Dendritic cell treated with granulocyte-macrophage colony-stimulating factor and Interleukin-4, amounts not matched to agents 40 ng/mL and 50 ng/mL, for 4 days (primary cell): ENCODE results near the gene MORN5.

Experiments
- H3K27ac Mint-ChIP-seq: one replicate; pipeline ENCODE4 v1.8.0; 2022; ENCODE audit warnings: mild to moderate bottlenecking, mixed read lengths
- H3K27me3 Mint-ChIP-seq: one replicate; pipeline ENCODE4 v1.8.0; 2022; ENCODE audit warnings: mild to moderate bottlenecking, mixed read lengths
- H3K36me3 Mint-ChIP-seq: one replicate; pipeline ENCODE4 v1.8.0; 2022; ENCODE audit warnings: low read depth, mixed read lengths
- H3K4me1 Mint-ChIP-seq: one replicate; pipeline ENCODE4 v1.8.0; 2022; ENCODE audit warnings: low read depth, mixed read lengths
- H3K4me3 Mint-ChIP-seq: one replicate; pipeline ENCODE4 v1.8.0; 2022; ENCODE audit warnings: mild to moderate bottlenecking, moderate library complexity, mixed read lengths
- H3K9me3 Mint-ChIP-seq: one replicate; pipeline ENCODE4 v1.8.0; 2022; ENCODE audit warnings: mixed read lengths
- intact Hi-C: fragments of 100-400 bp; cut with micrococcal nuclease; formaldehyde crosslinking; loops from one replicate; pipeline ENCODE4 v1.15.0; 2022

MORN5 gene

GRCh38 chr9:122179690-122180074 lies 20.0 kb downstream of the MORN5 start:
- no peaks in the 10 kb centered on the region for H3K9me3 Mint-ChIP-seq
- no peaks in the 10 kb centered on the region for H3K36me3 Mint-ChIP-seq
- H3K4me3 Mint-ChIP-seq, result no peak overlapping the region
- H3K27me3 Mint-ChIP-seq, result peaks cover 8% of the 10 kb centered on the region
- H3K27ac Mint-ChIP-seq, result no peak overlapping the region
- intact Hi-C loops, result no loop called here
- no peaks in the 10 kb centered on the region for H3K4me1 Mint-ChIP-seq

DNA sequence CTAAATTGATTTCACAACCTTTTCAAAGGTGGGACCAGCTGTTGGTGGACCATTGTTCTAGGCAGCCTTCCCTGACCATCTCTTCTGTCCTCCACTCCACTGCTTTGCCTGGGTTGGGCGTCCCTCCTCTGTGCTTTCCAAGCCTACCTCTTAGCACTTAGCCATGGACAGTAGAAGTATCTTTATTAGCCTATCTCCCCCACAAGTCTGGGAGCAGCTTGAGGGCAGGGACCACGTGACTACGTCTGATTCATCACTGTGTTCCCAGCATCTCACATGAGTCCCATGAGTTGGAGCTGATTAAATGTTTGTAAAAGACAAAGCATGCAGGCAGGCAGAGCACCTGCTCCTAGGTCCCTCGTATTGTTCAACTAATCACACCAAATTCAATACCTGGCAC lies 20.9 kb downstream of the MORN5 start:
- intact Hi-C loops, result no loop called here
- Mint-ChIP-seq H3K9me3 (no peaks in the 10 kb centered on the region), H3K27me3 (peaks cover 8% of the 10 kb centered on the region), H3K4me1 (no peaks in the 10 kb centered on the region), H3K36me3 (no peaks in the 10 kb centered on the region), H3K27ac (no peak overlapping the region), H3K4me3 (no peak overlapping the region)

- Mint-ChIP-seq H3K9me3 (no peaks in the 10 kb centered on the region), H3K27me3 (peaks cover 4% of the 10 kb centered on the region), H3K4me1 (no peaks in the 10 kb centered on the region), H3K27ac (no peak overlapping the region), H3K36me3 (no peaks in the 10 kb centered on the region), H3K4me3 (no peak overlapping the region)
- intact Hi-C loops, result no loop called here
These were observed 23.8 kb downstream of the MORN5 start for GRCh38 chr9:122183501-122183900.

DNA sequence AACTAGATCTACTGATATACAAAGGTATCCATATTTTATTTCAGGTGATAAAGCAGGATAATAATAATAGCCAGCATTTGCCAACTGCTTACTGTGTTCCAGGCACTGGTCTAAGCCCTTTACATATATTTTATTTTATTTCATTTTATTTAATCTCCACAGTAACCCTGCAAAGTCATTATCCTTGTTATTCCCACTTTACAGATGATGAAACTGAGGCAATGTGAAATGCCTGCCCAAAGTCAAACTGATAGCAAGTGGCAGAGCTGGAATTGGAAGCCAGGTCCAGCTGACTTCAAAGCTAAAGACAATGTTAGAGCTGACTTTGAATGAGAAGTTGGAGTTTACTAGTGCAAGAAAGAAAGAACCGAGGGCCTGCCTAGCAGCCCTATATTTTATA lies 24.8 kb downstream of the MORN5 start:
- Mint-ChIP-seq H3K27ac (no peak overlapping the region), H3K4me1 (no peaks in the 10 kb centered on the region), H3K27me3 (no peaks in the 10 kb centered on the region), H3K4me3 (no peak overlapping the region), H3K9me3 (no peaks in the 10 kb centered on the region), H3K36me3 (no peaks in the 10 kb centered on the region)
- intact Hi-C loops, result no loop called here

GRCh38 chr9:122186301-122186700 lies 26.6 kb downstream of the MORN5 start:
- H3K36me3 Mint-ChIP-seq, result no peaks in the 10 kb centered on the region

DNA sequence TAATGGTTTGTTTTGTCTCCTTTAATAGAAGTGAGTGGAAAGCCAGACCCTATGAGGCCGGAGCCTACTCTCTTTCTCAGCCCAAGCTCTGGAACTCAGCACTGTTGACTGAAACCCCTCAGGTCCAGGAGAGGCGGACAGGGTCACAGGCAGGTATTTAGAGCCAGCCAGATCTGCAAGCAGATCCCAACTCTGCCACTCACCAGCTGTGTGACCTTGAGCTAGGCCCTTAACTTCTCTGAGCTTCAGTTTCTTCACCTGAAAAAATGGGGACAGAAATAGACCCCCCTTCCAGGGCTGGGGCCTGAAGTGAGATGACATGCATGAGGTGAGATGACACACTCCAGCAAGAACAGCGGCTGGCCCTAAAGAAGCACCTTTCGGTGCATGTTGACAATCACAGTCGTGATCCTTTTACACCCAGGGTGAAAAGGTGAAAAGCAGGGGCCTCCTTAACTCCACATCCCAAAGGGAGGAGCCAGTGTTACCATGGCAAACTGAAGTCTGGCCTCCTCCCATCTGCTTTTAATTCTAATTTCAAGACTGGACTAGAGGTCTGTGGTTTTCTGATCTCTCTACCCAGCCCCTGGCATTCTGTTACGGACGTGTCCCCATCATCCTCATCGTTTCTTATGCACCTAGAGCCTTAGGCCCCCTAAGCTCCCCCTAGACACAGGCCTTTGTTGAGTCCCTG lies 27.2 kb downstream of the MORN5 start:
- no peaks in the 10 kb centered on the region for H3K27me3 Mint-ChIP-seq
- no peaks in the 10 kb centered on the region for H3K9me3 Mint-ChIP-seq
- H3K4me3 Mint-ChIP-seq, result no peak overlapping the region
- H3K4me1 Mint-ChIP-seq, result no peaks in the 10 kb centered on the region
- no peaks in the 10 kb centered on the region for H3K36me3 Mint-ChIP-seq
- intact Hi-C loops, result no loop called here
- no peak overlapping the region for H3K27ac Mint-ChIP-seq

More at GRCh38 chr9:122186301-122186700, 26.6 kb downstream of the MORN5 start:
- Mint-ChIP-seq H3K4me3 (no peak overlapping the region), H3K27me3 (no peaks in the 10 kb centered on the region), H3K9me3 (no peaks in the 10 kb centered on the region), H3K4me1 (no peaks in the 10 kb centered on the region), H3K27ac (no peak overlapping the region)
- intact Hi-C loops, result no loop called here

DNA sequence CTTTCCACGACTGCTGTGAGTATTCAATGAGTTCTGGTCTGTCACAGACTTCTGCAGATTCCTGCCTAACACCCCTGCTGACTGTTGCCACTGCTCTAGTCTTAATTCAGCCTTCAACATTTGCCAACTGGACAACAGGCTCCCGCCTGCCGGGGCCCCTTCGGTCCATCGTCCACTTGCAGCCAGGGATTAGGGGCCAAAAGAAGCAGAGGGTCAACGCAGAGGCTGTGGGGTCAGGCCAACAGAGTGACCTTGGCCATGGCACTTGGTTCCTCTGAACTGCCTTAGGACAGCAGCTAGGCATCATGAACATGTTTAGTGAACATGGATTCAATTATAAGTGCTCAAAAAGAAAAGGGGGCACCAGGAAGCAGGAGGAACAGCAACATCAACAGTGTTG lies 28.7 kb downstream of the MORN5 start:
- H3K4me3 Mint-ChIP-seq, result no peak overlapping the region
- H3K36me3 Mint-ChIP-seq, result no peaks in the 10 kb centered on the region
- H3K9me3 Mint-ChIP-seq, result no peaks in the 10 kb centered on the region
- H3K4me1 Mint-ChIP-seq, result no peaks in the 10 kb centered on the region
- intact Hi-C loops, result no loop called here
- H3K27ac Mint-ChIP-seq, result no peak overlapping the region
- no peaks in the 10 kb centered on the region for H3K27me3 Mint-ChIP-seq

DNA sequence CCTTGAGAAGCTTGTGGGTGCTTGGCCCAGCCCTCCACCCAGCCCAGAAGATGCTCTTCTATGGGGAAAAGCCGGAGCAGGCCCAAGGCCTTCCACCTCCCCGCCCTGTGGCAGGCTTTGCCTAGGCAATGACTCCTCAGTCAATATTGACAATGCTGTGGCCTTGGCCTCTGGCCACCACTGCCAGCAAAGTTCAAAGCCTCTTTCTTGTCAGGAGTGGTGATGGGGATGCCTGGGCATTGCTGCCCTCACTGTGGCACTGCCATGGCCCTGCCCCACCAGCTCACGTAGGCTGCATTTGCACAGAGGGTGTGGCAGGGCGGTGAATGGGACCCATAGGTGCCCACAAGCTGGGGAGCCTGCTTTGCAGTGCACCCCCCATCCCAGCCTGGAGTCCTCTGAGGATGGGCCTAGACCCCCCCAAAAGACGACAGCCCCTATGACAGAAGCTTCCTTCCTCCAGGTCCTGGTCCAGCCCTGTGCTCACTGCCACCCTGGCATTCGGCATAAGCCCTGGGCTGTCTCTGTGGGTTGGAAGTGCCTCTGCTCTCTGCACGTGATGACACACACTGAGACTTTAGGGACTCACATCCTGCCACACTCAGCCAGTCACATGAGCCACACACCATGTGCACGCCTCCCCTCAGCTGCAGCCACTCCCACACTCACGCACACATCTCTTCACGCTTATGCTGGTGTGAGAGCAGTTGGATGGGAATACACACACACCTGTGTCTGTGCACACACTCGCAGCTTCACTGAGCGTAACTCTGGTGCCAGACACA lies 31.1 kb downstream of the MORN5 start:
- Mint-ChIP-seq H3K27ac (no peak overlapping the region), H3K36me3 (no peaks in the 10 kb centered on the region), H3K27me3 (no peaks in the 10 kb centered on the region), H3K4me1 (no peaks in the 10 kb centered on the region), H3K9me3 (no peaks in the 10 kb centered on the region), H3K4me3 (no peak overlapping the region)
- intact Hi-C loops, result no loop called here

- H3K36me3 Mint-ChIP-seq, result no peaks in the 10 kb centered on the region
- H3K27me3 Mint-ChIP-seq, result no peaks in the 10 kb centered on the region
- H3K4me1 Mint-ChIP-seq, result no peaks in the 10 kb centered on the region
- H3K4me3 Mint-ChIP-seq, result no peak overlapping the region
- H3K27ac Mint-ChIP-seq, result no peak overlapping the region
- intact Hi-C loops, result no loop called here
- H3K9me3 Mint-ChIP-seq, result no peaks in the 10 kb centered on the region
These were observed 31.9 kb downstream of the MORN5 start for GRCh38 chr9:122191584-122191983.

GRCh38 chr9:122192261-122192875 lies 32.7 kb downstream of the MORN5 start:
- Mint-ChIP-seq H3K27ac (no peak overlapping the region), H3K4me3 (no peak overlapping the region), H3K9me3 (no peaks in the 10 kb centered on the region), H3K27me3 (no peaks in the 10 kb centered on the region), H3K36me3 (no peaks in the 10 kb centered on the region), H3K4me1 (no peaks in the 10 kb centered on the region)
- intact Hi-C loops, result no loop called here

DNA sequence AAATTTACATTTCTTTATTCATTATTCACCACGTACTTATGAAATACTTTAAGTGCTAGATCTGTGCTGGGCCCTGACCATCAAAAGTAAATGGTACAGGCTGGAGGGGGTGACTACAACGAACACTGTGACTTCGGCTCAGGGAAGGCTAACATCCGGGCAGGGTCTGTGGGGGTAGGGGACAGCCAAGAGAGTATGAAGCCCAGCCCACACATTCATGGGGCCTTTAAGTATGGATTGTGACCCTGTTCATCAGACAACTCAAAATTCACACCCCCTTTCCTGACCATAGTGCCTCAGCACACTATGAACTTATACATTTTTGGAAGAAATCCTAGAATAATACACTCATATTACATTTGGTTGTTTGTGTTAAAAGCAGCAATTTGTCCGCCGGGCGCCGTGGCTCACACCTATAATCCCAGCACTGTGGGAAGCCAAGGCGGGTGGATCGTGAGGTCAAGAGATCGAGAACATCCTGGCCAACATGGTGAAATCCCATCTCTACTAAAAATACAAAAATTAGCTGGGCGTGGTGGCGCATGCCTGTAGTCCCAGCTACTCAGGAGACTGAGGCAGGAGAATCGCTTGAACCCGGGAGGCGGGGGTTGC lies 33.3 kb downstream of the MORN5 start:
- no peak overlapping the region for H3K27ac Mint-ChIP-seq
- no peaks in the 10 kb centered on the region for H3K27me3 Mint-ChIP-seq
- H3K4me3 Mint-ChIP-seq, result no peak overlapping the region
- no peaks in the 10 kb centered on the region for H3K9me3 Mint-ChIP-seq
- no peaks in the 10 kb centered on the region for H3K4me1 Mint-ChIP-seq
- intact Hi-C loops, result no loop called here
- H3K36me3 Mint-ChIP-seq, result no peaks in the 10 kb centered on the region

DNA sequence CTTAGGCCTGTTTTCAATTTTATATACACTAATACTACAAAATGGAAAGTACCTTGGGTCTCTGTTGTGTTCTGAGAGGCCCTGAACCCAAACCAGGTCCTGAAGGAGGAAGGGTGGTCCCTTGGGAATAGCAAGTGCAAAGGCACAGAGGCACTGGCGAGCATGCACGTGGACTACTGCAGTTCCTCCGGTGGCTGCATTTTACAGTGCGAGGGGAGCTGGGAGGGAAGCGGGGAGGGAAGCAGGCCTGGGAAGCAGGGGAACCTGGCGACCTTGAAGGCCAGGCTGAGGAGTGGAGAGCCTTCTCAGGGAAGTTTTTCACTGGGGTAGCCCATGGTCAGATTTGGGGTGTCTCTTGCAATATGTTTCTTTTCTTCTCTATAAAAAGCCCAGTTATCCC lies 33.9 kb downstream of the MORN5 start:
- H3K9me3 Mint-ChIP-seq, result no peaks in the 10 kb centered on the region
- H3K4me1 Mint-ChIP-seq, result no peaks in the 10 kb centered on the region
- H3K27ac Mint-ChIP-seq, result no peak overlapping the region
- peaks cover 3% of the 10 kb centered on the region for H3K27me3 Mint-ChIP-seq
- no peak overlapping the region for H3K4me3 Mint-ChIP-seq
- H3K36me3 Mint-ChIP-seq, result no peaks in the 10 kb centered on the region
- intact Hi-C loops, result no loop called here

- no peaks in the 10 kb centered on the region for H3K36me3 Mint-ChIP-seq
- peaks cover 3% of the 10 kb centered on the region for H3K27me3 Mint-ChIP-seq
- intact Hi-C loops, result no loop called here
- no peak overlapping the region for H3K4me3 Mint-ChIP-seq
- H3K27ac Mint-ChIP-seq, result no peak overlapping the region
- no peaks in the 10 kb centered on the region for H3K9me3 Mint-ChIP-seq
- no peaks in the 10 kb centered on the region for H3K4me1 Mint-ChIP-seq
These were observed 36.2 kb downstream of the MORN5 start for GRCh38 chr9:122195875-122196274.

DNA sequence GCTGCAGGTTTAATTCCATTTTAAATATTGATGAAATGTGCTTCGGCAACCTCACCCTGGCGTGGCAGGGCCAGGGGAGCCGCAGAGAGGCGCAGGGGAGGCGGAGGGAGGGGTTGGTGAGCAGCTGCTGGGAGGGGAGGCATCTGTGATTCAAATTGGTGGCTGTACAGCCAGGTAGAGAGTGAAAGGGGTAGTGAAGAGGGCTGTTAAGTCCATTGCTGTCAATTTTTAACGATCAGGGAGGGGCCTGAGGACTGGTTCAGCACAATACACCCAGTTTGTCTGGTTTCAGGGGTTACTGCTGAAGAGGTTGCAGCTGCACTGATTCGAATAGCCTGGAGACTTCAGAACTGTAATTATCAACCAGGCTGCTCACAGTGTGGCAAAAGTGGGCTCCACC lies 37.7 kb downstream of the MORN5 start:
- H3K9me3 Mint-ChIP-seq, result no peaks in the 10 kb centered on the region
- intact Hi-C loops, result no loop called here

More for the DNA sequence above, 37.7 kb downstream of the MORN5 start:
- no peaks in the 10 kb centered on the region for H3K4me1 Mint-ChIP-seq
- H3K27ac Mint-ChIP-seq, result no peak overlapping the region
- peaks cover 3% of the 10 kb centered on the region for H3K27me3 Mint-ChIP-seq
- H3K36me3 Mint-ChIP-seq, result no peaks in the 10 kb centered on the region
- no peak overlapping the region for H3K4me3 Mint-ChIP-seq
